H9 (cell line): ENCODE data around the gene PRR20C. TPM values are rescaled to one million over a fixed set of nuclear protein-coding genes. Genes with fewer than 3 reads are reported as not detected.
"Not testable (repeated sequence)": the region's sequence is repeated elsewhere in the genome, so short reads cannot be mapped to it uniquely, and the experiment has no call there.

ENCODE experiments used
- DNase-seq: peaks from one replicate; pipeline ENCODE4 v3.0.0-alpha.2; 2017
- H2AFZ ChIP-seq: one replicate; pipeline ENCODE4 v1.6.1; 2013; ENCODE audit warnings: mild to moderate bottlenecking, low read length, control low read depth, moderate library complexity
- H2AK5ac ChIP-seq: 2 replicates; pipeline ENCODE4 v1.6.1; 2013; ENCODE audit warnings: low read length, control low read depth, mixed read lengths; ENCODE audit not compliant: insufficient read length
- H2BK120ac ChIP-seq: one replicate; pipeline ENCODE4 v1.6.1; 2013; ENCODE audit warnings: low read depth, mild to moderate bottlenecking, low read length, control low read depth, inconsistent platforms; ENCODE audit not compliant: poor library complexity, severe bottlenecking
- H2BK12ac ChIP-seq: 2 replicates; pipeline ENCODE4 v1.6.1; 2013; ENCODE audit warnings: low read length, control low read depth, mixed read lengths, low read depth; ENCODE audit not compliant: insufficient read length
- H2BK15ac ChIP-seq: 2 replicates; pipeline ENCODE4 v1.6.1; 2013; ENCODE audit warnings: low read depth, low read length, control low read depth
- H2BK20ac ChIP-seq: one replicate; pipeline ENCODE4 v1.6.1; 2013; ENCODE audit warnings: low read depth, mild to moderate bottlenecking, low read length, control low read depth, inconsistent platforms; ENCODE audit not compliant: poor library complexity, severe bottlenecking
- H2BK5ac ChIP-seq: 2 replicates; pipeline ENCODE4 v1.6.1; 2013; ENCODE audit warnings: low read length, control low read depth, mixed read lengths; ENCODE audit not compliant: insufficient read length
- H3K14ac ChIP-seq: 2 replicates; pipeline ENCODE4 v1.6.1; 2013; ENCODE audit warnings: low read length, control low read depth; ENCODE audit not compliant: insufficient read depth
- H3K18ac ChIP-seq: 2 replicates; pipeline ENCODE4 v1.6.1; 2013; ENCODE audit warnings: low read depth, mild to moderate bottlenecking, mixed read lengths, low read length, control low read depth; ENCODE audit not compliant: insufficient read length
- H3K23ac ChIP-seq: 2 replicates; pipeline ENCODE4 v1.6.1; 2013; ENCODE audit warnings: low read length, control low read depth, mixed read lengths, low read depth; ENCODE audit not compliant: insufficient read length
- H3K23me2 ChIP-seq: 2 replicates; pipeline ENCODE4 v1.6.1; 2013; ENCODE audit warnings: low read depth, mild to moderate bottlenecking, mixed read lengths, low read length, control low read depth; ENCODE audit not compliant: insufficient read length, poor library complexity, severe bottlenecking
- H3K27ac ChIP-seq: 2 replicates; pipeline ENCODE4 v1.5.1; 2013; ENCODE audit warnings: low read length, control low read depth, mixed read lengths, low read depth; ENCODE audit not compliant: insufficient read length
- H3K27me3 ChIP-seq: 2 replicates; pipeline ENCODE4 v1.6.1; 2013; ENCODE audit warnings: low read length, control low read depth, inconsistent platforms; ENCODE audit not compliant: insufficient read depth
- H3K4ac ChIP-seq: 2 replicates; pipeline ENCODE4 v1.6.1; 2013; ENCODE audit warnings: low read depth, mild to moderate bottlenecking, control low read depth, inconsistent platforms, low read length, moderate library complexity
- H3K4me1 ChIP-seq: 2 replicates; pipeline ENCODE4 v1.6.1; 2013; ENCODE audit warnings: low read length, control low read depth, inconsistent platforms; ENCODE audit not compliant: insufficient read depth
- H3K4me2 ChIP-seq: 2 replicates; pipeline ENCODE4 v1.6.1; 2013; ENCODE audit warnings: low read length, control low read depth, mixed read lengths; ENCODE audit not compliant: insufficient read length, insufficient read depth
- H3K56ac ChIP-seq: 2 replicates; pipeline ENCODE4 v1.6.1; 2013; ENCODE audit warnings: low read depth, mild to moderate bottlenecking, mixed read lengths, low read length, control low read depth; ENCODE audit not compliant: insufficient read length
- H3K79me1 ChIP-seq: 2 replicates; pipeline ENCODE4 v1.6.1; 2013; ENCODE audit warnings: low read depth, mild to moderate bottlenecking, moderate library complexity, low read length, control low read depth, inconsistent platforms; ENCODE audit not compliant: insufficient read depth, poor library complexity, severe bottlenecking
- H3K79me2 ChIP-seq: 2 replicates; pipeline ENCODE4 v1.6.1; 2013; ENCODE audit warnings: low read length, control low read depth, inconsistent platforms; ENCODE audit not compliant: insufficient read depth
- H3K9ac ChIP-seq: 2 replicates; pipeline ENCODE4 v1.6.1; 2013; ENCODE audit warnings: low read length, control low read depth, mixed read lengths; ENCODE audit not compliant: insufficient read length; ENCODE audit errors: extremely low read depth
- H3K9me3 ChIP-seq: one replicate; pipeline ENCODE4 v1.6.1; 2013; ENCODE audit warnings: low read depth, low read length, inconsistent platforms; ENCODE audit not compliant: control insufficient read depth
- H3T11ph ChIP-seq: one replicate; pipeline ENCODE4 v1.6.1; 2013; ENCODE audit warnings: mild to moderate bottlenecking, low read length, control low read depth, inconsistent platforms
- H4K20me1 ChIP-seq: one replicate; pipeline ENCODE4 v1.6.1; 2013; ENCODE audit not compliant: control insufficient read depth, insufficient read length, insufficient read depth
- H4K5ac ChIP-seq: 2 replicates; pipeline ENCODE4 v1.6.1; 2013; ENCODE audit warnings: low read depth, mild to moderate bottlenecking, mixed read lengths, low read length, control low read depth; ENCODE audit not compliant: insufficient read length
- H4K8ac ChIP-seq: replicated peaks from 2 replicates; pipeline ENCODE4 v1.6.1; 2013; ENCODE audit warnings: low read length, control low read depth, mixed read lengths, low read depth; ENCODE audit not compliant: insufficient read length
- H4K91ac ChIP-seq: 2 replicates; pipeline ENCODE4 v1.6.1; 2013; ENCODE audit warnings: low read depth, mild to moderate bottlenecking, moderate library complexity, mixed read lengths, low read length, control low read depth; ENCODE audit not compliant: insufficient read length
- H3K27ac Mint-ChIP-seq, 3 experiments: 2 replicates in 2 of 3; 3 replicates in 1 of 3; pipeline ENCODE4 v1.8.0; 2020 to 2021; ENCODE audit warnings: mixed read lengths in 3 of 3, mild to moderate bottlenecking in 1 of 3, moderate library complexity in 1 of 3
- H3K27me3 Mint-ChIP-seq: 2 replicates; pipeline ENCODE4 v1.8.0; 2021; ENCODE audit warnings: low read depth, mild to moderate bottlenecking, moderate library complexity, mixed read lengths
- H3K36me3 Mint-ChIP-seq, 3 experiments: 2 replicates in 2 of 3; 3 replicates in 1 of 3; pipeline ENCODE4 v1.8.0; 2020 to 2021; ENCODE audit warnings: low read depth in 3 of 3, mixed read lengths in 3 of 3; ENCODE audit not compliant: insufficient read depth in 1 of 3
- H3K4me1 Mint-ChIP-seq, 2 experiments: 2 replicates each; pipeline ENCODE4 v1.8.0; 2020; ENCODE audit warnings: mixed read lengths in 2 of 2
- H3K4me3 Mint-ChIP-seq, 2 experiments: 2 replicates in 1 of 2; 3 replicates in 1 of 2; pipeline ENCODE4 v1.8.0; 2020 to 2021; ENCODE audit warnings: mild to moderate bottlenecking in 2 of 2, mixed read lengths in 2 of 2, moderate library complexity in 1 of 2
- H3K9me3 Mint-ChIP-seq, 2 experiments: 2 replicates in 1 of 2; 3 replicates in 1 of 2; pipeline ENCODE4 v1.8.0; 2020; ENCODE audit warnings: mild to moderate bottlenecking in 2 of 2, mixed read lengths in 2 of 2, moderate library complexity in 1 of 2
- WGBS: extraction: QIAGEN DNeasy Blood & Tissue Kit; methylation state at CpG from one replicate; pipeline ENCODE4 v1.1.7; 2013; ENCODE audit warnings: missing lambda C conversion rate, low lambda C conversion rate, mixed read lengths; ENCODE audit not compliant: insufficient read length; ENCODE audit errors: extremely low coverage; 5-methylcytosine and 5-hydroxymethylcytosine counted together
- total RNA-seq: library from RNA; stranded (reverse); gene quantifications from 2 replicates; pipeline ENCODE4 v1.2.1, GENCODE V29; 2021
- TF ChIP-seq, protein P1 (sequence below): fragments of 200-600 bp; sonication (generic); conservative IDR thresholded peaks from 3 replicates; pipeline ENCODE4 v1.8.0; 2021; ENCODE audit warnings: antibody characterized with exemption, mild to moderate bottlenecking

Gene PRR20C
- total RNA-seq, 1 experiment from 2014 or later = not detected

DNA sequence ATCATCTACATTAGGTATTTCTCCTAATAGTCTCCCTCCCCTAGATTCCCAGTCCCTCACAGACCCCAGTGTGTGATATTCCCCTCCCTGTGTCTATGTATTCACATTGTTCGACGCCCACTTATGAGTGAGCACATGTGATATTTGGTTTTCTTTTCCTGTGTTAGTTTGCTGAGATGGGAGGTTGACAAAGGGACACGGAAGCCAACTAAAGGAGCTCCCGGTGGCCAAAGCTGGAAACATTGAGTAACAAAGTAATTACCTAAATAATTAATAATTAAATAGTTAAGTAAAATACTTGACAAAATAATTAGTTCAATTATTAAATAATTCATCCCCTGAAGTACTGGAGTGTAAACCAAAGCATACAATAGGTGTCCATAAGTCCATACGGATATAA lies 14.9 kb upstream of the PRR20C start:
- Histone ChIP-seq H2BK120ac (no peak overlapping the region), H3K27ac (no peak overlapping the region), H4K8ac (no peak overlapping the region), H2BK15ac (no peak overlapping the region), H4K5ac (no peak overlapping the region), H2AFZ (no peak overlapping the region), H3K79me2 (no peaks in the 10 kb centered on the region), H3K18ac (no peak overlapping the region), H4K20me1 (no peaks in the 10 kb centered on the region), H3K56ac (no peak overlapping the region), H3K4me2 (no peak overlapping the region), H4K91ac (no peak overlapping the region), H3K14ac (no peak overlapping the region), H3K27me3 (no peaks in the 10 kb centered on the region), H3K23me2 (no peaks in the 10 kb centered on the region), H3K23ac (no peak overlapping the region), H3T11ph (no peak overlapping the region), H2BK20ac (no peak overlapping the region), H3K9me3 (no peaks in the 10 kb centered on the region), H2AK5ac (no peak overlapping the region), H3K9ac (no peak overlapping the region), H2BK12ac (no peak overlapping the region), H2BK5ac (no peak overlapping the region), H3K79me1 (no peaks in the 10 kb centered on the region), H3K4me1 (no peaks in the 10 kb centered on the region), H3K4ac (no peak overlapping the region)
- H3K4me1 Mint-ChIP-seq = no peaks in the 10 kb centered on the region
- DNase-seq = no peak
- no CpG with 5 or more reads among the region's 5 CpGs for WGBS
- TF ChIP-seq, protein P1, sequence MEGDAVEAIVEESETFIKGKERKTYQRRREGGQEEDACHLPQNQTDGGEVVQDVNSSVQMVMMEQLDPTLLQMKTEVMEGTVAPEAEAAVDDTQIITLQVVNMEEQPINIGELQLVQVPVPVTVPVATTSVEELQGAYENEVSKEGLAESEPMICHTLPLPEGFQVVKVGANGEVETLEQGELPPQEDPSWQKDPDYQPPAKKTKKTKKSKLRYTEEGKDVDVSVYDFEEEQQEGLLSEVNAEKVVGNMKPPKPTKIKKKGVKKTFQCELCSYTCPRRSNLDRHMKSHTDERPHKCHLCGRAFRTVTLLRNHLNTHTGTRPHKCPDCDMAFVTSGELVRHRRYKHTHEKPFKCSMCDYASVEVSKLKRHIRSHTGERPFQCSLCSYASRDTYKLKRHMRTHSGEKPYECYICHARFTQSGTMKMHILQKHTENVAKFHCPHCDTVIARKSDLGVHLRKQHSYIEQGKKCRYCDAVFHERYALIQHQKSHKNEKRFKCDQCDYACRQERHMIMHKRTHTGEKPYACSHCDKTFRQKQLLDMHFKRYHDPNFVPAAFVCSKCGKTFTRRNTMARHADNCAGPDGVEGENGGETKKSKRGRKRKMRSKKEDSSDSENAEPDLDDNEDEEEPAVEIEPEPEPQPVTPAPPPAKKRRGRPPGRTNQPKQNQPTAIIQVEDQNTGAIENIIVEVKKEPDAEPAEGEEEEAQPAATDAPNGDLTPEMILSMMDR = no peak
- H3K36me3 Mint-ChIP-seq = no peaks in the 10 kb centered on the region; a peak in 1 of 7 replicates
- no peaks in the 10 kb centered on the region for H3K27me3 Mint-ChIP-seq
- 0 out of 5 replicates have a peak, but pooled peaks cover 0 to 2% of the 10 kb centered on the region in 2 experiments for H3K9me3 Mint-ChIP-seq
- H3K4me3 Mint-ChIP-seq = no peak overlapping the region
- no peak overlapping the region for H3K27ac Mint-ChIP-seq

DNA sequence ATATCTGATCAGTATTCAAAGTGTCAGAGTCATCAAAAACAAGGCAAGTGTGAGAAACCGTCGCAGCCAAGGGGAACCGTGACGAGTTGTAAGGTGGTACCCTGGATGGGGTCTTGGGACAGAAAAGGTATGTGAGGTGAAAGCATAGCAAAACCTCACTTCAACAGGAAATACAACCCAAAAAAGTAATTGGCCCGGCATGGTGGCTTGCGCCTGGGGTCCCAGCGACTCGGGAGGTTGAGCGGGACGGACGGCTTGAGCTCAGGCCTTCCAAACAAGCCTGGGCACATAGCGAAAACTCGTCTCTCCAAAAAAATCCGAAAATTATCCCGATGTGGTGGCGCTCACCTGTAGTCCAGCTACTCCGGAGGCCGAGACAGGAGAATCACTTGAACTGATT lies 14.1 kb upstream of the PRR20C start:
- not testable (repeated sequence) for H2BK15ac ChIP-seq, H3K9me3 Mint-ChIP-seq, H2BK5ac ChIP-seq, H3K79me1 ChIP-seq, H4K91ac ChIP-seq, H2BK12ac ChIP-seq, H3K27ac Mint-ChIP-seq, H4K5ac ChIP-seq, H3K4me1 Mint-ChIP-seq, H3K4ac ChIP-seq, H3K18ac ChIP-seq, DNase-seq, H3K23ac ChIP-seq, H3K9ac ChIP-seq, H3K14ac ChIP-seq, H3K27me3 Mint-ChIP-seq, H4K8ac ChIP-seq, H3K4me3 Mint-ChIP-seq, H3K9me3 ChIP-seq, H3K4me1 ChIP-seq, H2BK20ac ChIP-seq, H3K27ac ChIP-seq, H4K20me1 ChIP-seq, H3K56ac ChIP-seq, H3K23me2 ChIP-seq, H3K4me2 ChIP-seq, H2AFZ ChIP-seq, H3K36me3 Mint-ChIP-seq, H3K79me2 ChIP-seq, H2BK120ac ChIP-seq, H3K27me3 ChIP-seq, H3T11ph ChIP-seq, H2AK5ac ChIP-seq
- no CpG with 5 or more reads among the region's 18 CpGs for WGBS
